K562 (cell line): ENCODE measurements around the gene DHX35. TPM values are rescaled to one million over a fixed set of nuclear protein-coding genes. Genes with fewer than 3 reads are reported as not detected.

Experiments
- CBFB ChIP-seq: sonication (generic); formaldehyde crosslinking; IDR thresholded peaks from 2 replicates; pipeline ENCODE4 v1.4.0; 2020; ENCODE audit warnings: mild to moderate bottlenecking, missing genetic modification reagents
- CTCF ChIP-seq, 3 experiments: IDR thresholded peaks in 2 of 3; conservative IDR thresholded peaks in 1 of 3; 2 replicates each; pipeline ENCODE4 v1.5.1; 2011 to 2012; ENCODE audit warnings: low read length in 3 of 3, mild to moderate bottlenecking in 3 of 3, control low read depth in 2 of 3, improper control_type of control experiment in 1 of 3, inconsistent platforms in 1 of 3, low read depth in 1 of 3, mixed read lengths in 1 of 3, moderate library complexity in 1 of 3; ENCODE audit not compliant: insufficient read depth in 2 of 3
- ETS1 ChIP-seq: conservative IDR thresholded peaks from 2 replicates; pipeline ENCODE4 v1.6.1; 2011; ENCODE audit warnings: low read depth, mild to moderate bottlenecking, low read length; ENCODE audit not compliant: control insufficient read depth
- GTF2B ChIP-seq: IDR thresholded peaks from 2 replicates; pipeline ENCODE4 v1.6.1; 2011; ENCODE audit not compliant: insufficient read length; ENCODE audit errors: extremely low read depth
- HES1 ChIP-seq: fragments of 450-650 bp; IDR thresholded peaks from 2 replicates; pipeline ENCODE4 v1.6.1; 2016; ENCODE audit warnings: low read depth, mild to moderate bottlenecking, moderate library complexity
- KAT2B ChIP-seq: IDR thresholded peaks from one replicate; pipeline ENCODE4 v1.6.1; 2012; ENCODE audit warnings: low read depth, mild to moderate bottlenecking, control low read depth, inconsistent platforms, low read length, moderate library complexity
- LEF1 ChIP-seq: fragments of 450-650 bp; IDR thresholded peaks from 2 replicates; pipeline ENCODE4 v1.6.1; 2016; ENCODE audit warnings: mild to moderate bottlenecking
- NONO ChIP-seq, 2 experiments: fragments of 200-400 bp in 1 of 2; fragments of 450-650 bp in 1 of 2; formaldehyde crosslinking in 1 of 2; IDR thresholded peaks; 2 replicates each; pipeline ENCODE4 v1.6.1; 2017; ENCODE audit warnings: low read depth in 2 of 2, mild to moderate bottlenecking in 2 of 2, moderate library complexity in 2 of 2, low read length in 1 of 2
- PHF8 ChIP-seq: fragments of 200-600 bp; sonication (generic); IDR thresholded peaks from 2 replicates; pipeline ENCODE4 v1.6.1; 2012; ENCODE audit warnings: mixed run types, mild to moderate bottlenecking, inconsistent platforms, low read length, moderate library complexity, borderline replicate concordance
- POLR2G ChIP-seq: fragments of 200-400 bp; formaldehyde crosslinking; IDR thresholded peaks from 2 replicates; pipeline ENCODE4 v1.6.1; 2017; ENCODE audit warnings: low read depth, mild to moderate bottlenecking, antibody characterized with exemption, low read length, moderate library complexity
- PTTG1 ChIP-seq: fragments of 450-650 bp; IDR thresholded peaks from 2 replicates; pipeline ENCODE4 v1.6.1; 2016; ENCODE audit warnings: low read depth, mild to moderate bottlenecking, missing genetic modification characterization, missing compliant biosample characterization
- SOX6 ChIP-seq: fragments of 450-650 bp; IDR thresholded peaks from 2 replicates; pipeline ENCODE4 v1.6.1; 2014; ENCODE audit warnings: mild to moderate bottlenecking
- SREBF1 ChIP-seq: fragments of 150-350 bp; IDR thresholded peaks from 2 replicates; pipeline ENCODE4 v1.6.1; 2014; ENCODE audit warnings: antibody characterized with exemption, low read depth, low read length, borderline replicate concordance
- THAP12 ChIP-seq: fragments of 250-450 bp; sonication (Bioruptor Pico); IDR thresholded peaks from 2 replicates; pipeline ENCODE4 v1.9.0; 2021; ENCODE audit warnings: mild to moderate bottlenecking, inconsistent platforms
- ZNF347 ChIP-seq: fragments of 450-650 bp; formaldehyde crosslinking; IDR thresholded peaks from 2 replicates; pipeline ENCODE4 v1.4.0; 2020; ENCODE audit warnings: low read depth, mild to moderate bottlenecking, moderate library complexity
- ZNF431 ChIP-seq: sonication (generic); formaldehyde crosslinking; IDR thresholded peaks from 2 replicates; pipeline ENCODE4 v1.8.0; 2022; ENCODE audit warnings: mild to moderate bottlenecking, missing genetic modification reagents
- ZNF639 ChIP-seq, 2 experiments: fragments of 200-800 bp in 1 of 2; sonication (Bioruptor generic) in 1 of 2; sonication (generic) in 1 of 2; formaldehyde crosslinking in 1 of 2; IDR thresholded peaks in 1 of 2; conservative IDR thresholded peaks in 1 of 2; 2 replicates each; pipeline versions ENCODE4 v1.5.0 to v1.6.1; 2016 to 2020; ENCODE audit warnings: missing compliant biosample characterization in 1 of 2, missing genetic modification characterization in 1 of 2, missing genetic modification reagents in 1 of 2
- polyA plus RNA-seq, 8 experiments: library from polyadenylated mRNA; depleted of rRNA in 4 of 8; stranded (reverse) in 5 of 8; unstranded in 3 of 8; fragments of >200 nt; fragmentation: Nextera tagmentation in 2 of 8; fragmentation: Illumina TruSeq in 1 of 8; extraction: Ambion mirVana in 2 of 8; extraction: Trizol in 1 of 8; gene quantifications; 2 replicates each; pipeline versions ENCODE4 v1.2.1 to v1.2.3, GENCODE V29; 2011 to 2014; ENCODE audit warnings: inconsistent platforms in 1 of 8, missing spikeins in 1 of 8
- total RNA-seq, 7 experiments: library from RNA; depleted of rRNA in 6 of 7; stranded (reverse); fragments of >200 nt in 6 of 7; fragmentation: Illumina TruSeq in 2 of 7; extraction: Trizol in 2 of 7; gene quantifications; 2 replicates each; pipeline versions ENCODE4 v1.2.1 to v1.2.3, GENCODE V29; 2011 to 2021; ENCODE audit warnings: low replicate concordance in 1 of 7

The DHX35 gene
- total and polyA plus RNA-seq, 9 of the 15 experiments (the other 6 are each of a cell fraction or from before 2014, with no cell fraction given), result 6.5 to 25.6 (median 16.9) TPM

GRCh38 chr20:38926142-38926933 is 35.8 kb upstream of the DHX35 start, which contains the start of gene FAM83D (continued):
- TF ChIP-seq ZNF639 (CRISPR knock-in tag; conservative IDR thresholded peaks at IDR 0.05 in 1 of 2, IDR thresholded peaks at IDR 0.05 in 1 of 2) (no peak), CBFB (CRISPR knock-in tag) (no peak), LEF1 (peak; percentile 23; the same call in 1 of the 2 replicates), PHF8 (peak; percentile 87; the same call in 1 of the 2 replicates), HES1 (no peak), ZNF347 (no peak), CTCF (IDR thresholded peaks at IDR 0.05 in 2 of 3, conservative IDR thresholded peaks at IDR 0.05 in 1 of 3; ENCODE audit: insufficient read depth in 2 of 3, low read depth in 1 of 3, low read length in 3 of 3) (peak in 1 of 3 experiments; percentile 7; a peak in 3 of 6 replicates), THAP12 (CRISPR knock-in tag) (peak; percentile 61; the same call in 1 of the 2 replicates), GTF2B (peak; percentile 20), SREBF1 (no peak), KAT2B (no peak), SOX6 (no peak), PTTG1 (tag) (no peak), ZNF431 (CRISPR knock-in tag) (peak; percentile 70), NONO (IDR thresholded peaks at IDR 0.05; ENCODE audit: low read depth in 2 of 2, low read length in 1 of 2) (peak; percentile 67 to 100; a peak in 3 of 4 replicates), ETS1 (peak; percentile 81), POLR2G (peak; percentile 100)
